GM21576 (cell line): Measurements from ENCODE around the gene SUCLG1.
"Not testable (repeated sequence)": the region's sequence is repeated elsewhere in the genome, so short reads cannot be mapped to it uniquely, and the experiment has no call there.

Source experiments
- ATAC-seq: cut with Tn5 transposase; IDR thresholded peaks from one replicate; pipeline ENCODE4 v1.9.1; 2021; ENCODE audit warnings: mild to moderate bottlenecking, moderate library complexity; ENCODE audit not compliant: unreplicated experiment

SUCLG1 gene

DNA sequence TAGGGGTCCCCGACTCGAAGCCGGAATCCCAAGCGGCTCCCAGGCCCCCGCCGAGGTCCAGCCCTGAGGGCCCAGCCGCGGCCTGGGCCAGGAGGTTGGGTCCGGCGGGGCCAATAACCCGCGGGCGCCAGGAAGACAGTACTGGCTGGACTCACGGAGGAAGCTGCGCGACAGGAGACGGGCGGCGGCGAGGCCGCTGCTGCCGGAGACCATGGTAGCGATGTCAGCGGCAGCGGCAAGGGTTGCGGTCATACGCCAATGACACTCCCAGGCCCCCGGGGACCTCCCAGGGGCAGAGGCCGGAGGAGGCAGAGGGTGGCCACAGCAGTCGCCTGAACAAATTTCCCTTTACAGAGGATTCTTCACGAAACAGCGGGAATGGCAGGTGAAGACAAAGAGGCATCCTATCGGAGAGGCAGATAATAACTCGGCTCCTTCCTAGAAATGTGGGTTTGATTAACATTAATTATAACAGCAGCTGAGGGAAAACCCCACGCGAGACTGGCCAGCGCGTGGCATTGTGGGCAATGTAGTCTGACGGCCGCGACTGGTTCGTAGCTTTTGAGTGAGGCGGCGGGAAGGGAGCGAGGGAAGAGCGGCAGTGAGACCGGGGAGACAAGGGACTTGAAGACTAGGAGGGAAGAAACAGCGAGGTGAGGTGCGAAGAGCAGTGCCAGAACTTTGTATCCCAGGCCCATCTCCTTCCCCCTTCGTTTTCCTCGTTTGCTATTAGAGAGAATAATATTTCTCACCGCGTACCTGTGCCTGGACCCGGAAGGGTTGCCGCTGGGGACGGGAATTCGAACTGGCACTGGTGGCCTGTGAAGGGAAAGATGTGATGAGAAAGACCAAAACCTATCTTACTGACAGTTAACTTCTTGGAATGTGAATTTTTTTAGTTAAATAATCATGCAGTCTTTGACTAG is at the start of gene SUCLG1:
SUCLG1 (minus strand) TSS at position 263 of the 926 bp plus-strand sequence; CDS start at position 252, 11 bp downstream.
- peak; percentile 93 for ATAC-seq

DNA sequence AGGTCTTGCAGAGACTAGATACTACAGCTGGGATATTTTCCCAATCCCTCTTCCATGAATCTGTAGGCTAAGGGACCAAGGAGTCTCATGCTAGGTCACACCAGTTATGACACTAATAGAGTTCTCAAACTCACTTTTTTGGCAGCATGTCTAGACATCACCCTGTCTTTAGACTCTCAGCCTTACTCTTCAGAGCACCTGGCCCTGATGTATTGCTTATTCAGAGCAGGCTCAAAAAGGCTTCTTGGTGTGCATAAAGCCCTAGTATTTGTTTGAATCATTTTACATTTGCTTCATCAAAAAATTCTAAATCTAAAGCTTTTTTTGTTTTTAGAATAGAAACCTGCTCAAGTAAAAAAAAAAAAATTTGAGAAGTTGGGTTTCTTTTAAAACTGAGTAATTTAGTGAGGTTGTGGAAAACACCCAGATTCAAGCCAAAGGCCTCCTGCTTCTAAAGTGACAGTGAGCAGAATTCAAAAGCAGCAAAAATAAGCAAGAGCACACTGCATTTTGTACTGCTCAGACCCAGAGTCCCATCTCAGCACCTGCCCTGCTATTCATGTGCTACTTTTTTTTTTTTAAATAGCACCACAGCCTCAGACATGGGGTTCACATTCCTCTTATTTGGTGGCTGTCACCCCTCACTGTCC is 39.2 kb upstream of the SUCLG1 start:
- ATAC-seq, result no peak

DNA sequence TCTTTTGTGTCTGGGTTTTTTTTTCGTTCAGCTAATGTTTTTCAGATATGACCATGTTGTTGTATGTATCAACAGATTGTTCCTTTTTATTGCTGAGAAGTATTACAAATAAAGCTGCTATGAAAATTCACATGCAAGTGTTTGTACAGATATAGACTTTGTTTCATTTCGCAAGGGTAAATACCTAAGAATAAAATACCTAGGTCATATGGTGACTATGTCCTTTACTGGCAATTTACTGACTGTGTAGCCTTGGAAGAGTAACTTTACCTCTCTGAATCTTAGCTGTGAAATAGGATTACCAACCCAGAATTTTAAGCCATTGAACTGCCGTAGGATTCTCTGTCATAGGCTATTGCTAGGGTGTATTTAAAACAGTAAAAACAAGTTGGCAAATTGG is 38.2 kb upstream of the SUCLG1 start:
- no peak for ATAC-seq

DNA sequence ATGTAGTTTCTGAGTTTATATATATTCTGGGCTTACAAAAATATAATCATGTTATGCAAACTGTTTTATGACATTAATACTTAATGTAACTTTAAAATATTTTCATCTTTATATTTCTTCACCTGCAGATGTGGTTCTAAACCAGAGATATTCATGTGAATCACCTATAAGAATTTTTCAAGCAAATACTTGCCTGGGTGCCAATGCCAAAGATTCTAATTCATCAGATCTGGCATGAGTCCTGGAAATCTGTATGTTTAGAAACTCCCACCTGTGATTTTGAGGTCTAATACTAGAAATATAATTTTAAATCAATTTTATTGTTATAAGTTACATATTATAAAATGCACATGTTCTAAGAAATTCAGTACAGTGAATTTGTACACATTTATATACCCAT is 37.3 kb upstream of the SUCLG1 start:
- ATAC-seq, result no peak

DNA sequence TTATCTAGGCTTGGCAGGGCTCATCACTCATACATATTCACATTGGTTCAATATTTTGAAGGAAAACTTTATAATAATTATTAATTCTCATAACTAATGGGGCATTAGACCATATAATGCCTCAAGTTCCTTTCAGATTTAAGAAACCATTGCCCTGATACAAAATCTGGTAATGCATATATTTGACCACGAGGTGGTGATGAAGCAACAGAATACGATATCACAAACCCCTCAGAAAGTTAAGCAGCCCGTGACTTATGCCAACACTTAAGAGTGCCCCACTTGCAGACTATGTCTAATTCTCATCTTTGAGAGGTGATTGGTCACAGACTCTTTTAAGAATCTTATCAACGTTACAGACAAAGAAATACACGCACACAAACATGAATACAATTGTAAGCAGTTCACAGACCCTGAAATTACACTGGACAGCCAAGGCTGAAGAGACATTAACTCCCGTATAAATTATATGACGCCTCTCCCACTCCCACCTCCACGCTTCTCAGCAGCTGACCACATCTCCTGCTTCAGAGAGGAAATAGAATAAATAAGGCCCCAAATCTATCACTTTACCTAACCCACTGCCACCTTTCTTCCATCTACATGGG is 36.6 kb upstream of the SUCLG1 start:
- ATAC-seq, result peak; percentile 83

DNA sequence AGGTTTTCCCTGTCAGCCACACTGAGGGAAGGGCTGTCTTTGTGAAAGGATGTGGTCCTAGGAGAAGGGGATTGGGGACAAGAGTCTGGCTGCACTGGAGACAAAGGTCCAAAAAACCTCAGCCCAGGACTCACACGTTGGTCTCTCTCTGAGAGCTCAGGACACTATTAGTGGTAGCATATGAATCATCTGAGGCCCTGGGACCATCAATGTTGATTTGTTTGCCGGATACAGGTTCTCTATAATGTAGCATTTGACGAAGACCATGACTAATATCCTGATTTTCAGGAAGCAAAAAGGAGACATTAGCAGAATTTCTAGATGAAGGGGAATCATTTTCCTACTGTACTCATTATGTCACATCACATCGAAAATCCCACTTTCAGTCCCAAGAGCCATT is 35.0 kb upstream of the SUCLG1 start:
- ATAC-seq, result no peak

DNA sequence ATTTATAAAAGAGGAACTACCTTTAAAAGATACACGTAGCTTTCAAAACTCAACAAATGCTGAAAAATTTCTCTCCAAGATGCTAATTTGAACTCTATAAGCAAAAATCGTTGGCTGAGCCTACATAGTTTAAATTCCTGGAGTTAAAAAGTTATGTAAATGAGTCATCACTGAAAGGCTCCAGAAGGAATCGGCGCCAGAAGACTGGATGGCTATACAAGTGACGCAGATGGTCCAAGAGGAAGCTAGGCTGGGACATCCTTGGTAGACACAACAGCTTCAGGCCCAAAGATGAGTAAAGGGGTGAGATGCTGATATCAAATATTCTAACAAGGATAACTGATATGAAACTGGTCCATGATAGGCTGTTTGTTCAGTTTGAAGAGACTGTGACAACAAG is 34.4 kb upstream of the SUCLG1 start:
- no peak for ATAC-seq

DNA sequence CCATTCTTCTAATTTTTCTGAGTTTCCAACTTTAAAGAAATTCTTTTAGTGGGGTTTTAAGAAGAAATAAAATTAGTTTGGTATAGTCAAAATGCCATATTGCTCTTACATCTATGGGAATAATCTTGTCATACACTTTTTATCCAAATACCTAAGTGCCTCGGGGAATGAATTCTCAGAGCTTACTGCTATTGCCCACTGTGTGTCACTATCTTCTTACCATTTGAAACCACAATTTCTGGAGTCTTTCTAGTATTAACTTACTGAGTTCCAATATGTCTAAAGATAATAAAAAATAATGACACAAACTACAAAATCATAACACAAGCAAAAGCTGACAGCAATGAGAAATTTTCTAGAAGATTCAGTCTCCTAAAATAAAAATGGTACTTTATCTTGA is 33.5 kb upstream of the SUCLG1 start:
- ATAC-seq, result no peak

DNA sequence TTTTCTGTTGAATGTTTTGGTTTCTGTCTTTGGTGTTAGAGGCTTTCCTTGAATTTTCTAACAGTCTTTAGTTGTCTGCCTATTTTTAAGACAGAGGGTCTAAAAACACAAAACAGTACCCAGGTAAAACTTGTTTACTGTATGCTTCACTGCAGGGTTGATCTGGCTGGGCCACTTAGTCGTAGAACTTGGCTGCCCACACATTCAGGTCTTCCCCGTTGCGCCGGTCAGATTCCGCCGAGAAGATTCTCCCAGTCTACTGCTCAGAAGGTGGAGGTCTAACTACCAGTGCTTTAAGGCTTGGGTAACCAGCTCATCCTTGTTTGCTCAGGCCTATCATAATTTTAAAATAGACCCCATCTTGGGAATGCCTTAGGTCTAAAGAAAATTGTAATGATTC is 32.7 kb upstream of the SUCLG1 start:
- ATAC-seq, result no peak

DNA sequence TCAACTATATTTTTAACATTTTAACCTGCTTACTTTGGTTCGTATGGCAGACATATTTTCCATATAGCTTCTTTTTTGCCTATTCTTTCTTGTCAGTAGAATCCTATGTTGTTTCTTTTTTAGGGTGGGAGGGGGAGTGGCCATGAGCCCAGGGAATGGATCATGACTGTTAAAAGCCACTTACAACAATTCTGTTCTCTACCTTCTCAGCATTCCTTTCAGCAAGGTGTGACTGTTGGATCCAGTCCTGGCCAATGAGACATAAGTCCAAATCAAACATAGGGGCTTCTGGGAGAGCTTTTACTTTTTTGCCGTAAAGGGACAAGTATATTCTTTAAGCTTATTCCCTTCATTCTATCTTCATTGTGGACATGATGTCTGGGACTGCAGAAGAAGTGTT is 32.2 kb upstream of the SUCLG1 start:
- ATAC-seq, result no peak

DNA sequence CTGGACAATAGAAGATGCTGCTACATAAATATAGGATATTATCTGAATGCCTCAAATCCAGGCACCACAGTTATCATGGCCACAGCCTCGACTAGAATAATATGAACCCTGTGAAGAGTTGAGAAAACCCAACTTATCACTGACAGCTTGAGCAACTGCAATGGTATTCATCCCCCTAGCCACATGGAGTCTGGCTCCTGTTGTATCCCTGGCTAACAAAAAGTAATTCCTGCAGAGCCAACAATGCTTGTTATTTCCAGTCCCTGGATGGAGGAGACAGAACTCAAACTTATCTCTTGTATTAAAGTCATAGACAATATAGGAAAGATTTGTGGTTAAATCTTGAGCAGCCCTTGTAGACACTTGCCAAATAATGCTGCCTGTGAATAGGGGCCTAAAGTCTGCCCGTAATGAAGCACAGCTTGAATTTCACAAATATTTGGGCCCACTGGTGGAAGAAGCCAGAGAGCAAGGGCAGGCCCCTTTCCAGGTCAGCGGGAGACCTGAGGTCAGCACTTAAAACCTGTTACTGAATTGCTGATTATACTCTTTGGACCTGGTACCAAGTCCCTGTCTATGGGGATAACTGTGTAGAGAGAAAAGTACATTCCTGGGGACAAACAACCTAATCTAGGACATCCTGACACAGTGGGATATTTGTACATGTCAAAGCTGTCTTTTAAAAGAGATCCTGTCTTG is 28.4 kb upstream of the SUCLG1 start:
- ATAC-seq, result no peak

DNA sequence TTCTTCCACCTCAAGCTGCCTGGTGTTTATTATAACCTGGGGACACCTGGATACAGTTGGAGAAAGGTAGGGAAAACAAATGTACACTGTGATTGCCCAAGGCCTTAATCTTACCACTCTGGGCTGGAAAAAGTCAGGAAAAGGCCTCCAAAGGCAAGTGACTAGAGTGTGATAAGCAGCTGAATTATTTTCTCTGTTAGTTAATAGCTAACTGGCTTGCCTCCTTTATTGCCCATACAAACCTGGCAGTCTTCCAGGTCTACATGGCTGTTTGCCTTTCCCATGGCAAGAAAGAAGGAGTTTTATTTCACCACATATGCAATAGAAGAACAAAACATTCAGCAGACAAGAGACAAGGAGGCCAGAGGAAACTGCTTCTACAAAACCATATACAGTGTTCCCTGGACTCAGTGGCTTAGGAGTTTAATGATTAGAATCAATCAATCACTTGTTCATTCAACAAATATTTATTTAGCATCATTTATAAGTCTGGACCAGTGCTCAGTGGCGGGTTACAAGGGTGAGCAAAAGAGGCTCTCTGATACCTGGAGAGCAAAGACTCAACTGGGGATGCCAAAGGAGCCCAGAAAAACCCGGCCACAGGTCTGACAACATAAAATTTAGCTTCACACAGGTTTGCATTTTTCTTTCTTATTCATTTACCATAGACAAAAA is 27.5 kb upstream of the SUCLG1 start:
- no peak for ATAC-seq

DNA sequence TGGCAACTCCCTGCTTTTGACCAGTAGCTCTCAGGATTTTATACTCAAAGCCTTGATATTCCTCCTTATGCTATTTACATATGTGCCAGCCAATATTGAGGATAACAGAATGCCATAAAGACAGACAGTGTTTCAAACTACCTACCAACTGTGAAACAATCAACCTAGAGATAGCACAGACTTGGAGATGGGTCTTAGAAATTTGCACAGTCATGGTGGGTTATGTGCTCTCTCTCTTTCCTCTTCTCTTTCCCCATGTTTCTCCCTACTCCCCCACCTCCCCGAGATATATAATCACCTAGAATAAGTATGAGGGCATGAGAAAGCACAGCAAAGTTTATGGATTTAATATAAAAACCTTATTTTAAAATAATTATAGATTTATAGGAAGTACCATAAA is 24.2 kb upstream of the SUCLG1 start:
- ATAC-seq, result no peak

DNA sequence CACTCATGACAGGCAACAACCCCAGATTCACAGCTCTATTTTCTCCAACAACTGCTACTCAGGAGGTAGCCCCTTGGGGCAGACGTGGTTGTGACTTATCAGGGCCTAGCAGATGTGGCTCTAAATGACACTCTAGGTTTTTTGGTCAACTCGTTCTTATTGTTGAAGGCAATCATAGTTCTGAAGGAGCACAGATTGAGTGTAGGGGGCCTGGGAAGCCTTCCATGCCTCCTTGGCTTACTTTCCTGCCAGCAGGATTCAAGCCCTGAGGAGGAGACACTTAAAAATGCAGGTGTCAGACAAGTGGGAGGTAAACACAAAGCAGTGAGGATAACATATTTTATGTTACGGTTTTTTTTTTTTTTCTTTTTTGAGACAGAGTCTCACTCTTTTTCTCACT is 23.5 kb upstream of the SUCLG1 start:
- no peak for ATAC-seq

DNA sequence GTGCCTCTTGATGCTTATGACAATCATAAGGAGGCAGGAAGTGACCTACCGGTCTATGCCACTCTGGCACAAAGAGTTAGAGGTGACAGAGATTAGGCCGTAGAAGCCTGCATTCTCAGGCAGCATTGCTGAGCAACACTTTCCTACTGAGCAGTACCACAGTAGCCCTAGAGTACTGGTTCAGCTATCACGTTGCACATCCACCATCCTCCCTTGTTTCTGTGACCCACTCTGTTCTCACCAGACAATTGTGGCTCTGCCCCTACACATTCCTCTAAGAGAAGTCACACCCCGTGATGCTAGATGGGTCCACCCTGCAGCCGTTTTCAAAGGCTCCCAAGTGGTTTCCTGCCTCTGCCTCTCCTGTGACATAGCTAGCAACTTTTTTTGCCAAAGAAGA is 22.6 kb upstream of the SUCLG1 start:
- no peak for ATAC-seq

DNA sequence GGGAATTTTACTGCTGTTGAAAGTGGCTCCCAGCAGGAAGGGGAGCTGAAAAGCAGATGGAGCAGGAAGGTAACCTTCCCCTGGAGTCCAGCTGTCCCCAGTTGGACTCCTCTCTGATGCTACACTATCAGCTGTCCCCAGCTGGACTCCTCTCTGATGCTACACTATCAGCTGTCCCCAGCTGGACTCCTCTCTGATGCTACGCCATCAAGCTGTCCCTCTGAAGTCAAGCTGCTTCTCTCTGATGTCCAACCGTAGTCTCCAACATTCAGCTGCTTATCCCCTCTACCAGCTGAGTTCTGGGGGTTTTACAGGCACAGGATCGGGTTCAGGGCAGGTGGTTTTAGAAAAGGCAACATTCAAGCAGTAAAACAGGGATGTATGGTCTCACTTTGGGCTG is 19.8 kb upstream of the SUCLG1 start:
- no peak for ATAC-seq

DNA sequence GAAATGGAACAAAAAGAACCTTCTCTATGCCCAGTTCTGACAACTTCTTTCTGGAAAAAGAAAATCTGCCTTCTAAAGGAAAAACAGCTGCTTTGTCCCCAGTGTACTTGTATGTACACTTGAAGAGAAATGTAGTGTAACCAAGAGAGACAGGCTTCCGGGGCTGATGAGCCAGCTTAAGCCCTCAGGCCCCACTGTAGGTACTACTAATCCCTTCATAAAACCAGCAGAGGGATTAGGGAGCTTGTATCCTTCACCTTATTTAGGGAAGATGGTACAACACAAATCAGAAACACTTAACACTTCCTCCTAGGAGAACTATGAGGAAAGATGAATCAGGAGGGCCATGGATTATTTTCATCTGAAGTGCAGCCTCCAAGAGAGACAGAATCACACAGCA is 18.8 kb upstream of the SUCLG1 start:
- ATAC-seq, result no peak

DNA sequence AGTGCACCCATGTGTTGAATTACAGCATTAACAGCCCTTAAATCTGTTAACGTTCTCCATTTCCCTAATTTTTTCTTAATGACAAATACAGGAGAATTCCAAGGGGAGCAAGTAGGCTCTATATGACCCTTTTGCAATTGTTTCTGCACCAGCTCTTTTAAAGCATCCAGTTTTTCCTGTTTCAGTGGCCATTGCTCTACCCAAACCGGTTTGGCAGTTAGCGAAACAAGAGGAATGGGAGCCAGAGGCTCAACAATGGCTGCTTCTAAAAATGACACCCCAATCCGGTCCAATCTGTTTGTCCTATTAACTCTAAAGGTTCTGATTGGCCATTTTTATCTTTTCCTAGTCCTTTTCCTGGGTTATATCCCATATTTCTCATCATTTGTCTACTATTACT is 15.1 kb upstream of the SUCLG1 start:
- ATAC-seq, result no peak

DNA sequence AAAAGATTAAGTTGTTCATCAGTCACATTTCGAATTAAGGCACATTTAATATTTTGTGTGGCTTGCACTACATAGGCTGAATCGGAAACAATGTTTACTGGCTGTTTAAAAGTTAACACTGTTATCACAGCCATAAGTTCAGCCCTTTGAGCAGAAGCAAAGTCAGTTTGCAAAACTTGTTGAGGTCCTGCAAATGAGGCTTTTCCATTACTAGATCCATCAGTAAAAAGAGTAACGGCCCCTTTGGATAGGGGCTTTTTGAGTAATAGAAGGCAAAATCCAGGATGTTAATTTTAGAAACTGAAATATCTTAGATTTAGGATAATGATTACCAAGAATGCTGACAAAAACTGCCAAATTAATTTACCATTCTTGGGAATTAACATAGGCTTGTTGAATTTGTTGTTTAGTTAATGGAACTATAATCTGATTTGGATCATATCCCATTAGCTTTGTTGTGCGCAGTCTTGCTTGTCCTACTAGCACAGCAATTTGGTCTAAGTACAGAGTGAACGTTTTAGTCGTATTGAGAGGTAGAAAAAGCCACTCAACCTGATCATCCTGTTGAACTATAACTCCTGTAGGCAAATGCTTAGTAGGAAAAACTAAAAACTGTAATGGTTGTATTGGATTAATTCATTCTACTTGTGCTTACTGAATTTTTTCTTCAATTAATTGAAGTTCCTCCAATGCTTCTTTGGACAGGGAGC is 13.9 kb upstream of the SUCLG1 start:
- no peak for ATAC-seq

DNA sequence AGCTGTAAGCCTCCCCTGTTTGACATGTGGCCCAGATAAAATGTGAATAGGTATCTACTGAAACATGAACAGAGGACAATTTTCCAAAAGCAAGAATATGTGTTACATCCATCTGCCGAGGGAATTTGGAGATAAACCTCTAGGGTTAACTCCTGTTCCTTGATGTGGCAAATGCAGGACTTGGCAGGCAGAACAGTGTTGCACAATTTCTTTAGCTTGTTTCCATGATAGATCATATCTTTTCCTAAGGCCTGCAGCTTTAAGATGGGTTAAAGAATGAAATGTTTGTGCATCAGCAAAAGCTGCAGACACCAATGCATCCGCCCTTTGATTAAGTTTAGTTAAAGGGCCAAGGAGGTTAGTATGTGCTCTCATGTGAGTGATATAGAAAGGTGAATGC is 13.3 kb upstream of the SUCLG1 start:
- not testable (repeated sequence) for ATAC-seq
